K562 (cell line): ENCODE results near the gene CSF1. TPM values are rescaled to one million over a fixed set of nuclear protein-coding genes. Genes with fewer than 3 reads are reported as not detected.

Experiments
- ATAC-seq: fragments of 200-7000 bp; cut with Tn5 transposase; 3 replicates; pipeline ENCODE4 v1.9.1; 2020; ENCODE audit warnings: moderate library complexity
- BruUV-seq: library from RNA; stranded (reverse); fragments of 400-500 nt; replicated peaks from 2 replicates; lab custom pipeline; 2021; lab: Mats Ljungman, UMichigan
- CTCF ChIA-PET: fragments of 300-600 bp; formaldehyde crosslinking; extraction: SDS; loops from one replicate; lab custom pipeline; 2021; ENCODE audit warnings: low intra/inter-chr PET ratio; lab: Yijun Ruan, JAX
- POLR2A ChIA-PET: fragments of 300-600, 350-650 bp; sonication (Branson Sonifier 250); formaldehyde crosslinking; extraction: SDS; loops from one replicate; lab custom pipeline; 2021; ENCODE audit warnings: antibody characterized with exemption, inconsistent platforms; lab: Yijun Ruan, JAX
- DNase-seq, 4 experiments: peaks; one replicate each; pipeline versions ENCODE4 v3.0.0 to v3.0.0-alpha.2; 2011 to 2018; ENCODE audit warnings: low spot score in 3 of 4, mixed read lengths in 3 of 4; ENCODE audit errors: extremely low read depth in 1 of 4
- FAIRE-seq: peaks from 2 replicates; lab custom pipeline; 2011; peaks lifted over from hg19 to GRCh38; lab: Jason Lieb, UNC
- H2AFZ ChIP-seq: 2 replicates; pipeline ENCODE4 v1.6.0; 2011; ENCODE audit warnings: low read depth, low read length, control low read depth, inconsistent platforms
- H3K27ac ChIP-seq: fragments of 200-600 bp; 3 replicates; pipeline ENCODE4 v1.8.0; 2011; ENCODE audit warnings: low read depth, mild to moderate bottlenecking, control low read depth, inconsistent platforms, low read length, moderate library complexity, mixed read lengths; ENCODE audit errors: extremely low read depth
- H3K27me3 ChIP-seq, 2 experiments: fragments of 300-600 bp in 1 of 2; 2 replicates in 1 of 2; 3 replicates in 1 of 2; pipeline versions ENCODE4 v1.6.0 to v1.8.0; 2011; ENCODE audit warnings: inconsistent platforms in 2 of 2, low read length in 2 of 2, mild to moderate bottlenecking in 1 of 2, mixed read lengths in 1 of 2, moderate library complexity in 1 of 2; ENCODE audit not compliant: control insufficient read depth in 2 of 2, insufficient read depth in 2 of 2
- H3K36me3 ChIP-seq: fragments of 300-600 bp; 3 replicates; pipeline ENCODE4 v1.8.0; 2011; ENCODE audit warnings: mild to moderate bottlenecking, low read length, inconsistent platforms; ENCODE audit not compliant: control insufficient read depth, insufficient read depth
- H3K4me1 ChIP-seq, 2 experiments: fragments of 200-600 bp in 1 of 2; replicated peaks in 1 of 2; 2 replicates in 1 of 2; 3 replicates in 1 of 2; pipeline versions ENCODE4 v1.5.1 to v1.8.0; 2011; ENCODE audit warnings: inconsistent platforms in 2 of 2, low read length in 2 of 2, mild to moderate bottlenecking in 1 of 2, mixed read lengths in 1 of 2, moderate library complexity in 1 of 2; ENCODE audit not compliant: control insufficient read depth in 2 of 2, insufficient read depth in 2 of 2
- H3K4me2 ChIP-seq: 2 replicates; pipeline ENCODE4 v1.6.1; 2011; ENCODE audit warnings: low read length, control low read depth, inconsistent platforms, mixed read lengths; ENCODE audit not compliant: insufficient read depth
- H3K4me3 ChIP-seq: fragments of 200-600 bp; sonication (generic), shearing (Covaris generic); 2 replicates; pipeline ENCODE4 v1.5.1; 2016; ENCODE audit warnings: control low read depth, inconsistent platforms
- H3K79me2 ChIP-seq: fragments of 200-600 bp; 3 replicates; pipeline ENCODE4 v1.8.0; 2011; ENCODE audit warnings: low read length, inconsistent platforms; ENCODE audit not compliant: control insufficient read depth, insufficient read depth
- H3K9ac ChIP-seq, 2 experiments: 2 replicates each; pipeline versions ENCODE4 v1.6.0 to v1.6.1; 2011; ENCODE audit warnings: low read depth in 2 of 2, low read length in 2 of 2, control low read depth in 1 of 2, inconsistent platforms in 1 of 2, mild to moderate bottlenecking in 1 of 2, mixed read lengths in 1 of 2; ENCODE audit not compliant: insufficient read depth in 1 of 2
- H3K9me1 ChIP-seq: one replicate; pipeline ENCODE4 v1.6.0; 2011; ENCODE audit warnings: inconsistent platforms, mild to moderate bottlenecking, low read length, moderate library complexity; ENCODE audit not compliant: control insufficient read depth, insufficient read depth
- H3K9me3 ChIP-seq: replicated peaks from 2 replicates; pipeline ENCODE4 v1.5.1; 2011; ENCODE audit warnings: low read depth, low read length, inconsistent platforms; ENCODE audit not compliant: control insufficient read depth, insufficient read depth
- H4K20me1 ChIP-seq: replicated peaks from 2 replicates; pipeline ENCODE4 v1.6.1; 2011; ENCODE audit warnings: low read length, inconsistent platforms, mixed read lengths; ENCODE audit not compliant: control insufficient read depth, insufficient read depth
- ETV1 ChIP-seq: fragments of 450-650 bp; conservative IDR thresholded peaks from 2 replicates; pipeline ENCODE4 v1.6.1; 2016; ENCODE audit warnings: missing genetic modification characterization, control low read depth, low read depth, missing compliant biosample characterization
- EZH2 ChIP-seq: IDR thresholded peaks from 2 replicates; pipeline ENCODE4 v1.6.1; 2012; ENCODE audit warnings: low read depth, mild to moderate bottlenecking, inconsistent platforms, low read length, borderline replicate concordance
- NR1H2 ChIP-seq: sonication (generic); formaldehyde crosslinking; IDR thresholded peaks from 2 replicates; pipeline ENCODE4 v1.4.0; 2020; ENCODE audit warnings: mild to moderate bottlenecking, missing genetic modification reagents
- PTTG1 ChIP-seq: fragments of 450-650 bp; IDR thresholded peaks from 2 replicates; pipeline ENCODE4 v1.6.1; 2016; ENCODE audit warnings: low read depth, mild to moderate bottlenecking, missing genetic modification characterization, missing compliant biosample characterization
- SUPT5H ChIP-seq: fragments of 450-650 bp; IDR thresholded peaks from 2 replicates; pipeline ENCODE4 v1.6.1; 2016
- TAF7 ChIP-seq: fragments of 450-650 bp; IDR thresholded peaks from 2 replicates; pipeline ENCODE4 v1.6.1; 2016; ENCODE audit warnings: missing genetic modification characterization, missing compliant biosample characterization
- TEAD1 ChIP-seq, 2 experiments: fragments of 450-650 bp in 1 of 2; sonication (generic) in 1 of 2; formaldehyde crosslinking; IDR thresholded peaks; 2 replicates each; pipeline versions ENCODE4 v1.4.0 to v1.8.0; 2020 to 2022; ENCODE audit warnings: mild to moderate bottlenecking in 2 of 2, missing genetic modification reagents in 1 of 2
- TEAD2 ChIP-seq: fragments of 450-650 bp; IDR thresholded peaks from 2 replicates; pipeline ENCODE4 v1.6.1; 2016; ENCODE audit warnings: missing genetic modification characterization, control low read depth, missing compliant biosample characterization
- U2AF2 ChIP-seq: fragments of 200-400 bp; formaldehyde crosslinking; optimal IDR thresholded peaks from 2 replicates; pipeline ENCODE3; 2017; ENCODE audit warnings: low read depth, mild to moderate bottlenecking, low read length
- ZFX ChIP-seq: sonication (generic); formaldehyde crosslinking; IDR thresholded peaks from 2 replicates; pipeline ENCODE4 v1.8.0; 2022; ENCODE audit warnings: mild to moderate bottlenecking, missing genetic modification reagents, moderate library complexity
- ZNF134 ChIP-seq: fragments of 250-450 bp; sonication (Bioruptor Pico); conservative IDR thresholded peaks from 2 replicates; pipeline ENCODE4 v1.4.0; 2020
- ZNF263 ChIP-seq: sonication (generic); formaldehyde crosslinking; IDR thresholded peaks from 2 replicates; pipeline ENCODE4 v1.8.0; 2022; ENCODE audit warnings: mild to moderate bottlenecking, missing genetic modification reagents, borderline replicate concordance
- ZNF3 ChIP-seq: fragments of 250-450 bp; sonication (Bioruptor Pico); IDR thresholded peaks from 2 replicates; pipeline ENCODE4 v1.5.0; 2021; ENCODE audit warnings: mild to moderate bottlenecking, moderate library complexity
- WGBS: fragments of 100-300 bp; shearing (Covaris generic); methylation state at CpG from one replicate; pipeline ENCODE4 v1.1.6; 2016; ENCODE audit warnings: low coverage, mixed read lengths; ENCODE audit not compliant: insufficient coverage; ENCODE audit errors: missing lambda C conversion rate; 5-methylcytosine and 5-hydroxymethylcytosine counted together
- in situ Hi-C: fragments of 300-500 bp; cut with MboI; formaldehyde crosslinking; loops from 4 replicates; pipeline ENCODE4 v1.15.0; 2018; ENCODE audit warnings: inconsistent platforms, mixed read lengths
- intact Hi-C: fragments of 100-400 bp; cut with micrococcal nuclease; formaldehyde crosslinking; loops from 2 replicates; pipeline ENCODE4 v1.14.2; 2022
- polyA plus RNA-seq, 8 experiments: library from polyadenylated mRNA; depleted of rRNA in 4 of 8; stranded (reverse) in 5 of 8; unstranded in 3 of 8; fragments of >200 nt; fragmentation: Nextera tagmentation in 2 of 8; fragmentation: Illumina TruSeq in 1 of 8; extraction: Ambion mirVana in 2 of 8; extraction: Trizol in 1 of 8; gene quantifications; 2 replicates each; pipeline versions ENCODE4 v1.2.1 to v1.2.3, GENCODE V29; 2011 to 2014; ENCODE audit warnings: inconsistent platforms in 1 of 8, missing spikeins in 1 of 8
- total RNA-seq, 7 experiments: library from RNA; depleted of rRNA in 6 of 7; stranded (reverse); fragments of >200 nt in 6 of 7; fragmentation: Illumina TruSeq in 2 of 7; extraction: Trizol in 2 of 7; gene quantifications; 2 replicates each; pipeline versions ENCODE4 v1.2.1 to v1.2.3, GENCODE V29; 2011 to 2021; ENCODE audit warnings: low replicate concordance in 1 of 7
- TF ChIP-seq, protein P1 (sequence below): IDR thresholded peaks from 2 replicates; pipeline ENCODE4 v1.6.1; 2011; ENCODE audit not compliant: insufficient read length; ENCODE audit errors: extremely low read depth
- TF ChIP-seq, protein P2 (sequence below): fragments of 200-800 bp; sonication (Bioruptor generic); IDR thresholded peaks from 2 replicates; pipeline ENCODE4 v1.6.1; 2016; ENCODE audit warnings: missing genetic modification characterization, missing compliant biosample characterization
- TF ChIP-seq, protein P3 (sequence below), 2 experiments: fragments of 450-650 bp in 1 of 2; sonication (generic) in 1 of 2; formaldehyde crosslinking in 1 of 2; IDR thresholded peaks in 1 of 2; conservative IDR thresholded peaks in 1 of 2; 2 replicates each; pipeline versions ENCODE4 v1.6.1 to v1.8.1; 2016 to 2023; ENCODE audit warnings: mild to moderate bottlenecking in 2 of 2, moderate library complexity in 2 of 2, inconsistent platforms in 1 of 2, missing genetic modification reagents in 1 of 2

The CSF1 gene
- total and polyA plus RNA-seq, 9 of the 15 experiments (the other 6 are each of a cell fraction or from before 2014, with no cell fraction given), result 0.18 to 11.8 (median 2.8) TPM

DNA sequence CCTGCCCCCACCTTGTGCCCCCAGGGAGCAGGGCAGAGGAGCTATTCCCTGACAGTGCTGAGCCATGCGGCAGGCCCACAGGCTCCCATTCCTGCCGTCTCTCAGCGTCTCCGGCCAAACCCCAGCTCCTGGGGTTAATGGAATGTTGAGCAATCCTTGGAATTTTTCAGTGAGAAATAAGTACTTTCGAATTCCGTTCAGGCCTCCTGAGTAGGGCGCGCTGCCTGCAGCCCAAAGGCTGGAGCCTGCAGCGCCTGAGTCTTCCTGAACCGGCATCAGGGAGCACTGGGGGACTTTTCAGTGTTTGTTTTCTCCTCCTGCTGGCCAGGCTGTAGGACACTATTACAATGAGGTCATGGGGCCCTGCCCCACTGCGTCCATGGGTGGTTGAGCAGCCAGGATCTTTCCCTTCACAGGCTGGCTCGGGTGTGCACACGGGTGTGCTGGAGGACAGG, 33.3 kb upstream of the CSF1 start:
- BruUV-seq, result no TSS peak
- Histone ChIP-seq H3K4me3 (no peak overlapping the region), H3K36me3 (no peaks in the 10 kb centered on the region), H4K20me1 (no peaks in the 10 kb centered on the region), H3K9me1 (no peaks in the 10 kb centered on the region), H3K4me2 (no peak overlapping the region), H3K79me2 (no peaks in the 10 kb centered on the region), H3K9me3 (no peaks in the 10 kb centered on the region), H3K27me3 (no peaks in the 10 kb centered on the region), H2AFZ (peak overlapping the region; percentile 63), H3K9ac (peak overlapping the region in 1 of 2 experiments; percentile 61; a peak in 2 of 4 replicates), H3K27ac (no peak overlapping the region), H3K4me1 (peaks cover 15 to 23% of the 10 kb centered on the region in 2 experiments; a peak in 4 of 5 replicates)
- ATAC-seq (peak; percentile 82), DNase-seq (peak; percentile 47 to 58 (median 49)), FAIRE-seq (no peak)
- WGBS, result 56% methylated on average over 13 of the region's 13 CpGs
- in situ Hi-C loops, result no loop called here
- POLR2A ChIA-PET, result interaction anchor here (0.8 to 1.8 kb wide), 4 partner anchors 10 to 86 kb away, joined by 3 to 14 read pairs (median 4); no protein-coding TSS in a partner anchor
- CTCF ChIA-PET, result no interaction called here
- intact Hi-C loops, result no loop called here
- TF ChIP-seq ZNF263 (CRISPR knock-in tag), result peak; percentile 87
- TF ChIP-seq PTTG1 (tag), result no peak
- TF ChIP-seq, protein P1, sequence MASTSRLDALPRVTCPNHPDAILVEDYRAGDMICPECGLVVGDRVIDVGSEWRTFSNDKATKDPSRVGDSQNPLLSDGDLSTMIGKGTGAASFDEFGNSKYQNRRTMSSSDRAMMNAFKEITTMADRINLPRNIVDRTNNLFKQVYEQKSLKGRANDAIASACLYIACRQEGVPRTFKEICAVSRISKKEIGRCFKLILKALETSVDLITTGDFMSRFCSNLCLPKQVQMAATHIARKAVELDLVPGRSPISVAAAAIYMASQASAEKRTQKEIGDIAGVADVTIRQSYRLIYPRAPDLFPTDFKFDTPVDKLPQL, result no peak
- no peak for TF ChIP-seq TEAD1 (CRISPR knock-in tag; IDR thresholded peaks at IDR 0.05)
- TF ChIP-seq U2AF2, result no peak
- no peak for TF ChIP-seq SUPT5H
- 0 out of 2 replicates have a peak, but pooled peaks have one; percentile 21 for TF ChIP-seq ZFX (CRISPR knock-in tag)
- no peak for TF ChIP-seq ETV1 (tag)
- TF ChIP-seq, protein P2, sequence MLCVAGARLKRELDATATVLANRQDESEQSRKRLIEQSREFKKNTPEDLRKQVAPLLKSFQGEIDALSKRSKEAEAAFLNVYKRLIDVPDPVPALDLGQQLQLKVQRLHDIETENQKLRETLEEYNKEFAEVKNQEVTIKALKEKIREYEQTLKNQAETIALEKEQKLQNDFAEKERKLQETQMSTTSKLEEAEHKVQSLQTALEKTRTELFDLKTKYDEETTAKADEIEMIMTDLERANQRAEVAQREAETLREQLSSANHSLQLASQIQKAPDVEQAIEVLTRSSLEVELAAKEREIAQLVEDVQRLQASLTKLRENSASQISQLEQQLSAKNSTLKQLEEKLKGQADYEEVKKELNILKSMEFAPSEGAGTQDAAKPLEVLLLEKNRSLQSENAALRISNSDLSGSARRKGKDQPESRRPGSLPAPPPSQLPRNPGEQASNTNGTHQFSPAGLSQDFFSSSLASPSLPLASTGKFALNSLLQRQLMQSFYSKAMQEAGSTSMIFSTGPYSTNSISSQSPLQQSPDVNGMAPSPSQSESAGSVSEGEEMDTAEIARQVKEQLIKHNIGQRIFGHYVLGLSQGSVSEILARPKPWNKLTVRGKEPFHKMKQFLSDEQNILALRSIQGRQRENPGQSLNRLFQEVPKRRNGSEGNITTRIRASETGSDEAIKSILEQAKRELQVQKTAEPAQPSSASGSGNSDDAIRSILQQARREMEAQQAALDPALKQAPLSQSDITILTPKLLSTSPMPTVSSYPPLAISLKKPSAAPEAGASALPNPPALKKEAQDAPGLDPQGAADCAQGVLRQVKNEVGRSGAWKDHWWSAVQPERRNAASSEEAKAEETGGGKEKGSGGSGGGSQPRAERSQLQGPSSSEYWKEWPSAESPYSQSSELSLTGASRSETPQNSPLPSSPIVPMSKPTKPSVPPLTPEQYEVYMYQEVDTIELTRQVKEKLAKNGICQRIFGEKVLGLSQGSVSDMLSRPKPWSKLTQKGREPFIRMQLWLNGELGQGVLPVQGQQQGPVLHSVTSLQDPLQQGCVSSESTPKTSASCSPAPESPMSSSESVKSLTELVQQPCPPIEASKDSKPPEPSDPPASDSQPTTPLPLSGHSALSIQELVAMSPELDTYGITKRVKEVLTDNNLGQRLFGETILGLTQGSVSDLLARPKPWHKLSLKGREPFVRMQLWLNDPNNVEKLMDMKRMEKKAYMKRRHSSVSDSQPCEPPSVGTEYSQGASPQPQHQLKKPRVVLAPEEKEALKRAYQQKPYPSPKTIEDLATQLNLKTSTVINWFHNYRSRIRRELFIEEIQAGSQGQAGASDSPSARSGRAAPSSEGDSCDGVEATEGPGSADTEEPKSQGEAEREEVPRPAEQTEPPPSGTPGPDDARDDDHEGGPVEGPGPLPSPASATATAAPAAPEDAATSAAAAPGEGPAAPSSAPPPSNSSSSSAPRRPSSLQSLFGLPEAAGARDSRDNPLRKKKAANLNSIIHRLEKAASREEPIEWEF (CRISPR knock-in tag), result no peak
- TF ChIP-seq, protein P3, sequence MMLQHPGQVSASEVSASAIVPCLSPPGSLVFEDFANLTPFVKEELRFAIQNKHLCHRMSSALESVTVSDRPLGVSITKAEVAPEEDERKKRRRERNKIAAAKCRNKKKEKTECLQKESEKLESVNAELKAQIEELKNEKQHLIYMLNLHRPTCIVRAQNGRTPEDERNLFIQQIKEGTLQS (IDR thresholded peaks at IDR 0.05), result peak; percentile 59
- TF ChIP-seq, protein P3 (CRISPR knock-in tag; conservative IDR thresholded peaks at IDR 0.05), result no peak
- no peak for TF ChIP-seq ZNF3 (CRISPR knock-in tag)
- TF ChIP-seq TAF7, result no peak
- TF ChIP-seq NR1H2, result no peak
- TF ChIP-seq TEAD2 (tag), result no peak
- TF ChIP-seq ZNF134 (CRISPR knock-in tag), result no peak
- no peak for TF ChIP-seq EZH2
